ENCODE results near the gene OR7A5.

- no peak for TF ChIP-seq CTCF (IDR thresholded peaks at IDR 0.05; ENCODE audit: borderline replicate concordance, extremely low read depth, low read length, poor library complexity, severe bottlenecking)
- no peak for TF ChIP-seq EZH2 (IDR thresholded peaks at IDR 0.05; ENCODE audit: borderline replicate concordance, low read depth, low read length, severe bottlenecking)
Observed at GRCh38 chr19:14809272-14810057, 25.5 kb downstream of the OR7A5 start.

All from DND-41 (cell line).